ENCODE measurements around the gene GABPA.
"Not testable (repeated sequence)": the region's sequence is repeated elsewhere in the genome, so short reads cannot be mapped to it uniquely, and the experiment has no call there.

GABPA gene

DNA sequence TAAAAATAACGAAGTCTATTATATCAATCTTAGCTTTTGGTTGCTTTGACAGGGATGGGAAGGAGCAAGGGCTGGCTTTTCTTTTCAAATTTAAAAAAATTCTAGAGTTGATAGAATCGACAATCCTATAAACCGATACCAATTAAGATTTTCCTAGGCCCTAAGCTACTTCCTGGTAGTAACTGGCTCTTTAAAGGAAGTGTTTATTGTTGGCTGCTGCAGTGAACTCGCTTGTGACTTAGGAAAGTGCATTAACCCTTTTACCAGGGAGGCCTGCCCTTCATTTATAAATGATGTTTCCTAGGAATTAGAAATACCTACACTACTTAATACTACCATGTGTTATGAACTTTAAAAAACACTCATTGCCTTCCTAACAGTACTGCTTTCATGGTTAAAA, 33.2 kb upstream of the GABPA start:
- no peak for TF ChIP-seq ZNF274 (IDR thresholded peaks at IDR 0.05; ENCODE audit: low read depth, low read length)
- TF ChIP-seq SUZ12 (IDR thresholded peaks at IDR 0.05; ENCODE audit: extremely low read depth, insufficient read depth, insufficient read length), result no peak
- no peak for TF ChIP-seq YY1 (IDR thresholded peaks at IDR 0.05; ENCODE audit: insufficient read depth, insufficient read length)
- Histone ChIP-seq H3K9ac (ENCODE audit: insufficient read length, low read depth) (no peak overlapping the region), H3K4me3 (ENCODE audit: insufficient read length, low read depth) (no peak overlapping the region), H3K36me3 (ENCODE audit: insufficient read depth, insufficient read length, low read length) (no peaks in the 10 kb centered on the region), H3K4me1 (ENCODE audit: insufficient read depth, insufficient read length) (no peaks in the 10 kb centered on the region), H3K9me3 (ENCODE audit: insufficient read depth, low read length) (peaks cover 9% of the 10 kb centered on the region), H3K27me3 (ENCODE audit: insufficient read depth, insufficient read length) (no peaks in the 10 kb centered on the region)
- no peak for DNase-seq (ENCODE audit: low read depth, low spot score)

DNA sequence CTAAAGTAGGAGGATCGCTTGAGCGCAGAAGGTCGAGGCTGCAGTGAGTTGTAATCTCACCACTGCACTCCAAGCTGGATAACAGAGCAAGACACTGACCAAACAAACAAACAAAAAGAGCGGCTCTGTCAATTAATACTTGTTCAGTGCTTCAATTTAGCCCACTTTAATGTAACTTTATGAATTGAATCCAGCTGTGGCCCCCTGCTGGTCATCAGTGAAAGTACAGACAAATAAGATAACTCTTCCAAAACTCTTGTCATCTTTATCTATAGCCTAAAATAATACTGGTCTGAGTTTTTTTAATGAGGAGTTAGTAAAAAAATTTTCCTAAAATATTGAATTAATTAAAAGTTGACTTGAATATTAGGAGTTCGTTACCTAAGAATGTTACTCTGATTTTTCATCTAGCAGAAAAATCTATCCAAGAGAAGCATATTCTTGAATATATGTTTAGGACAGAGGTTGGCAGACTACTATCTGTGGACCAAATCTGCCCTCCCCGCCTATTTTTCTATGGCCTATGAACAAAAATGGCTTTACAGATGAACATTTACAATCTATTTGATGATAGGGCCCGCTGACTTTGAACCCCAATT, 26.2 kb upstream of the GABPA start:
- TF ChIP-seq YY1 (IDR thresholded peaks at IDR 0.05; ENCODE audit: insufficient read depth, insufficient read length) (no peak), SUZ12 (IDR thresholded peaks at IDR 0.05; ENCODE audit: extremely low read depth, insufficient read depth, insufficient read length) (no peak), ZNF274 (IDR thresholded peaks at IDR 0.05; ENCODE audit: low read depth, low read length) (no peak)
- Histone ChIP-seq H3K4me3 (ENCODE audit: insufficient read length, low read depth) (no peak overlapping the region), H3K36me3 (ENCODE audit: insufficient read depth, insufficient read length, low read length) (no peaks in the 10 kb centered on the region), H3K9me3 (ENCODE audit: insufficient read depth, low read length) (no peaks in the 10 kb centered on the region), H3K27me3 (ENCODE audit: insufficient read depth, insufficient read length) (no peaks in the 10 kb centered on the region), H3K4me1 (ENCODE audit: insufficient read depth, insufficient read length) (no peaks in the 10 kb centered on the region), H3K9ac (ENCODE audit: insufficient read length, low read depth) (no peak overlapping the region)
- DNase-seq (ENCODE audit: low read depth, low spot score), result no peak

DNA sequence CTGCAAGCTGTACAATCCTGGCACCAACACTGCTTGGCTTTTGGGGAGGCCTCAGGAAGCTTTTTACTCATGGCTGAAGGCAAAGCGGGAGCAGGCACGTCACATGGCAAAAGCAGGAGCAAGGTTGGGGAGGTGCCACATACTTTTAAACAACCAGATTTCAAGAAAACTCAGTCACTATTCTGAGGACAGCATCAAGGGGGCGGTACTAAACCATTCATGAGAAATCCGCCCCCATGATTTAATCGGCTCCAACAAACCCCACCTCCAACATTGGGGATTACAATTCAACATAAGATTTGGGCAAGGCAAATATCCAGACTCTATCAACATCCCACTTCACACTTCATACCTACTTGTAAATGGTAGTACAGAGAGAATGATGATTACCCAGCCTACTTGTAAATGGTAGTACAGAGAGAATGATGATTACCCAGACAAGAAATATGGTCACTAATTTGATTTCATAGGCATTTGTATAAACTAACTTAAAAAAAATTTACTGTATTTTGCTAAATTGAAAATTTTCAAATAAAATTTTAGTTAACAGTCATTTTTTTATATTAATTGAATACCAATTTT, 25.0 kb upstream of the GABPA start:
- H3K4me1 ChIP-seq (ENCODE audit: insufficient read depth, insufficient read length), result no peaks in the 10 kb centered on the region
- no peak for DNase-seq (ENCODE audit: low read depth, low spot score)
- no peak overlapping the region for H3K9ac ChIP-seq (ENCODE audit: insufficient read length, low read depth)
- no peaks in the 10 kb centered on the region for H3K9me3 ChIP-seq (ENCODE audit: insufficient read depth, low read length)
- H3K36me3 ChIP-seq (ENCODE audit: insufficient read depth, insufficient read length, low read length), result no peaks in the 10 kb centered on the region
- H3K27me3 ChIP-seq (ENCODE audit: insufficient read depth, insufficient read length), result no peaks in the 10 kb centered on the region
- TF ChIP-seq SUZ12 (IDR thresholded peaks at IDR 0.05; ENCODE audit: extremely low read depth, insufficient read depth, insufficient read length), result no peak
- no peak for TF ChIP-seq ZNF274 (IDR thresholded peaks at IDR 0.05; ENCODE audit: low read depth, low read length)
- no peak for TF ChIP-seq YY1 (IDR thresholded peaks at IDR 0.05; ENCODE audit: insufficient read depth, insufficient read length)
- H3K4me3 ChIP-seq (ENCODE audit: insufficient read length, low read depth), result no peak overlapping the region

DNA sequence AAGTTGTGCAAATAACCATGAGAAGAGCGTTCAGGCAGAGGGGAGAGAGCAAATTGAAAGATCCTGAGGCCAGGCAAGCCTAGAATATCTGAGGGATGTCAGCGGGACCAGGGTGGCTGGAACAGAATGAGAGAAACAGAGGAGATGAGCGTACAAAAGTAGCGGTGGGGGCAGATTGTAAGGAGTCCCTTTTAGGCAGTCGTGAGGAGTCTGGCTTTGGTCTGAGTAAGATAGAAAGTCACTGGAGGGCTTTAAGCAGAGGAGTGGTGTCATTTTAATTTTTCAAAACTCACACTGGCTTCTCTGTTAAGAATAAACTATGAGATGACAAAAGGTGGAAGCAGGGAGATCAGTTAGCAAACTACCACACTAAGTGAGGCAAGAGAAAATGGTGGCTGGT, 24.2 kb upstream of the GABPA start:
- no peak for TF ChIP-seq YY1 (IDR thresholded peaks at IDR 0.05; ENCODE audit: insufficient read depth, insufficient read length)
- no peak for TF ChIP-seq ZNF274 (IDR thresholded peaks at IDR 0.05; ENCODE audit: low read depth, low read length)
- no peak for TF ChIP-seq SUZ12 (IDR thresholded peaks at IDR 0.05; ENCODE audit: extremely low read depth, insufficient read depth, insufficient read length)

DNA sequence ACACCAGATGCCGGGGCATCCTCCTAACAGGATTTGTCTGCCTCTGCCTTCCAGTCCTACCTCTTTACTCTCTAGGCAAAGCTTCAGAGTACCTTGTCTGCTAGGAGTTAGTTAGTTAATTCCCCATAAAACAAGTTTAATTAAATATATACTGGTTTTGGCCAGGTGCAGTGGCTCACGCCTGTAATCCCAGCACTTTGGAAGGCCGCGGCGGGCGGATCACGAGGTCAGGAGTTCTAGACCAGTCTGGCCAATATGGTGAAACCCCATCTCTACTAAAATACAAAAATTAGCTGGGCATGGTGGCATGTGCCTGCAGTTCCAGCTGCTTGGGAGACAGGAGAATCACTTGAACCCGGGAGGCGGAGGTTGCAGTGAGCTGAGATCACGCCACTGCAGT, 20.7 kb upstream of the GABPA start:
- H3K27me3 ChIP-seq (ENCODE audit: insufficient read depth, insufficient read length), result not testable (repeated sequence)

More for the DNA sequence above, 24.2 kb upstream of the GABPA start:
- Histone ChIP-seq H3K4me1 (ENCODE audit: insufficient read depth, insufficient read length) (no peaks in the 10 kb centered on the region), H3K36me3 (ENCODE audit: insufficient read depth, insufficient read length, low read length) (peaks cover 6% of the 10 kb centered on the region), H3K27me3 (ENCODE audit: insufficient read depth, insufficient read length) (no peaks in the 10 kb centered on the region), H3K9ac (ENCODE audit: insufficient read length, low read depth) (no peak overlapping the region), H3K9me3 (ENCODE audit: insufficient read depth, low read length) (no peaks in the 10 kb centered on the region), H3K4me3 (ENCODE audit: insufficient read length, low read depth) (no peak overlapping the region)
- DNase-seq (ENCODE audit: low read depth, low spot score), result no peak

DNA sequence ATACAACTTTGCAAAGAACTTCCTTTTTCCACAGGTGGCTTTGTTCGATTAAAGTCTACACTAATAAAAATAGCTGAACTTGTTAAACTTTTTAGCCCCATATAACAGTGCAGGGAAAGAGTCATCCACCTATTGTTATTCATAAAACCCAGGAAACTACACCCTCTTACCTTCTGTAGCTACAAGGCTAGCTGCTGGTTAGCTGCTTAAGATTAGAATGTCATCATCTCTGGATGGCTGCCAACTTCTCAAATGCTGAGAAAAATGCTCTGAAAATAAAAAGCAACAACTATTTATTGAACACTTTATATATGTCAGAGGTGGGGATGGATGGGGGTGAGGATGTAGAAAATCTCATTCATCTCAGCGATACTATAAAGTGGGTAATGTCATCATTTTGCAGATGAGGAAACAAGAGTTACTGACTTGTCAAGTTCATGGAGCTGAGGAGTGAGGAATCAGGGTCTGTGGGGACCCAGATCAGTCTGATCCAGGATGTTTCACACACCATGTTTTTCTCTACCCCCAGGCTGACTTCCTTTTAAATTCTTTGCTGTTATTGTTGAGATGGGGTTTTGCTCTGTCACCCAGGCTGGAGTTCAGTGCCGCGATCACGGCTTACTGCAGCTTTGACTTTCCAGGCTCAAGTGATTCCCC, 17.2 kb upstream of the GABPA start:
- Histone ChIP-seq H3K9me3 (ENCODE audit: insufficient read depth, low read length) (no peaks in the 10 kb centered on the region), H3K36me3 (ENCODE audit: insufficient read depth, insufficient read length, low read length) (peaks cover 39% of the 10 kb centered on the region), H3K4me1 (ENCODE audit: insufficient read depth, insufficient read length) (no peaks in the 10 kb centered on the region), H3K27me3 (ENCODE audit: insufficient read depth, insufficient read length) (no peaks in the 10 kb centered on the region), H3K4me3 (ENCODE audit: insufficient read length, low read depth) (no peak overlapping the region), H3K9ac (ENCODE audit: insufficient read length, low read depth) (no peak overlapping the region)
- DNase-seq (ENCODE audit: low read depth, low spot score), result no peak
- TF ChIP-seq ZNF274 (IDR thresholded peaks at IDR 0.05; ENCODE audit: low read depth, low read length) (no peak), SUZ12 (IDR thresholded peaks at IDR 0.05; ENCODE audit: extremely low read depth, insufficient read depth, insufficient read length) (no peak), YY1 (IDR thresholded peaks at IDR 0.05; ENCODE audit: insufficient read depth, insufficient read length) (no peak)

More for the DNA sequence above, 20.7 kb upstream of the GABPA start:
- H3K9ac ChIP-seq (ENCODE audit: insufficient read length, low read depth); H3K4me1 ChIP-seq (ENCODE audit: insufficient read depth, insufficient read length); DNase-seq (ENCODE audit: low read depth, low spot score); H3K9me3 ChIP-seq (ENCODE audit: insufficient read depth, low read length); H3K4me3 ChIP-seq (ENCODE audit: insufficient read length, low read depth): not testable (repeated sequence)
- peaks cover 15% of the 10 kb centered on the region for H3K36me3 ChIP-seq (ENCODE audit: insufficient read depth, insufficient read length, low read length)

DNA sequence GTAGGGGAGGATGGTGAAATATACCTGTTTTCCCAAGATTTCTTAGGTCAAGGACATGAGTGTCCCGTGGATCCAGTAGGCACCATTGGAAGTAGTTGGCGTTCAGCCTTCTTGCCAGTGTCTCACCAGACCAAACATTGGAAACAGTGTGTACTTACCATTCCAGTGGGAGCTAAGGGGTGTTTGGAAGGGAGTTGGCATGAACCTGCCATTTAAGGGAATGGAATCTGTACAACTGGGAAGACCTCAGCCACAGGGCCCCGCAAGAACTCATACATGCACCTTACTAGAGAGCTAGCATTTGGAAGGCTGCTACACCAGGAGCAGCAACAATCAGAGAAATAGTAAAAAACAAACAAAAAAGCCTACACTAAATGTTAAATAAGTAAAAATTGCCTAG, 12.8 kb upstream of the GABPA start:
- Histone ChIP-seq H3K9ac (ENCODE audit: insufficient read length, low read depth) (no peak overlapping the region), H3K36me3 (ENCODE audit: insufficient read depth, insufficient read length, low read length) (peaks cover 66% of the 10 kb centered on the region), H3K4me3 (ENCODE audit: insufficient read length, low read depth) (no peak overlapping the region), H3K9me3 (ENCODE audit: insufficient read depth, low read length) (no peaks in the 10 kb centered on the region), H3K27me3 (ENCODE audit: insufficient read depth, insufficient read length) (no peaks in the 10 kb centered on the region), H3K4me1 (ENCODE audit: insufficient read depth, insufficient read length) (no peaks in the 10 kb centered on the region)
- TF ChIP-seq ZNF274 (IDR thresholded peaks at IDR 0.05; ENCODE audit: low read depth, low read length), result no peak
- no peak for DNase-seq (ENCODE audit: low read depth, low spot score)

Measured in NT2/D1 (cell line).